SHP77 treated with DMSO at 0.1 percent for 48 hours (cell line): ENCODE results near the gene LRP1B.

Source experiments
- DNase-seq: peaks from one replicate; lab custom pipeline; 2025; lab: John Stamatoyannopoulos, UW

Gene LRP1B

DNA sequence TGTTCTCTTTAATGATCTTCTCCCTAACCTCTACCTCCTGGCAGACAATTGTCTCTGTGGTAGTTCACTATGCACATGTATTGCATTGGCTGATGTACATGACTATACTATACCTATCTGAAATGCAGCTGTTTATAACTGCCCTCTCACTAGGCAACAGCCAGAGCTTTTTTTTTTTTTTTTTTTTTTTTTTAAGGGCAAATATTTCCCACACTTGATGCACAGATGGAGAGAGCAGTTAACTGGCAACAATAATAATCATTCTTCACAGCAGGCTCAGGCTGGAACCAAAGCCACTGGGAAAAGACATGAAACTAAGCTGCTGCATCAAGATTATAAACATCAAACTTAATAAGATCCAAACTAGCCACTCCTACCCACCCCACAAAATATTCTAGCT is 707.7 kb downstream of the LRP1B start:
- no peak for DNase-seq

DNA sequence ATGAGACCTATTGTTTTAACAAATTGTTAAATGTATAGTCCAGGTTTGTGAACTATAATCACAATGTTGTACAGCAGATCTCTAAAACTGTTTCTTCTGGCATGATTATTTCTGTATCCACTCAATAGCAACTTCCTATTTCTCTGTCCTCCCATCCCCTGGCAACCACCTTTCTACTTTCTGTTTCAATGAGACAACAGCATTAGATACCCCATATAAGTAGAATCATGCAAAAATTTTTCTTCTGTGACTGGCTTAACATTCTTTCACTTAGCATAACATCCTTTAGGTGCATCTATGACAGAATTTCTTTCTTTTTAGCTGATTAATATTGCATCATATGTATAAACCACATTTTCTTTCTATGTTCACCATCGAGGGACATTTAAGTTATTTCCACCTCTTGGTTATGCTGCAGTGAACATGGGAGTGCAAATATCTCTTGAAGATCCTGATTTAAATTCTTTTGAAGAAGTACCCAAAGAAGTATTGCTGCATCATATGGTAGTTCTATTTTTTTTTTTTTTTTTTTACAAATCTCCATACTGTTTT is 713.5 kb downstream of the LRP1B start:
- DNase-seq: no peak

DNA sequence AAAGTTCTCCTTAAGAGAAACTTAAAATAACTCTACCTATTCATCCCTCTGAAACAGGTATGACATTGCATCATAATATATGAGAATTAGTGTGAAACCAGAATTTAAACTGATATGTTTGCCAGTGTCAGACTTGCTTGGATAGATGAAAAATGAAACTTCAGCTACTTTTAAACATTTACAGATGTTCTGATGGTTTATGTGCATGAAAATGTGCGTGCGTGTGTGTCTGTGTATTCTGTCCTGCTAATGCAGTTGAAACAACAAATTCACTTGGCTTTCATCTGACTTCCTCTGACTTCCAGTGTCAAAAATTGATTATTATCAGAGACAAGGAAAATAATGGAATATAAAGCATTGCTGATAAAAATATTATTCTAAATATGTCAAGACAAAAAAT is 719.4 kb downstream of the LRP1B start:
- DNase-seq: no peak

DNA sequence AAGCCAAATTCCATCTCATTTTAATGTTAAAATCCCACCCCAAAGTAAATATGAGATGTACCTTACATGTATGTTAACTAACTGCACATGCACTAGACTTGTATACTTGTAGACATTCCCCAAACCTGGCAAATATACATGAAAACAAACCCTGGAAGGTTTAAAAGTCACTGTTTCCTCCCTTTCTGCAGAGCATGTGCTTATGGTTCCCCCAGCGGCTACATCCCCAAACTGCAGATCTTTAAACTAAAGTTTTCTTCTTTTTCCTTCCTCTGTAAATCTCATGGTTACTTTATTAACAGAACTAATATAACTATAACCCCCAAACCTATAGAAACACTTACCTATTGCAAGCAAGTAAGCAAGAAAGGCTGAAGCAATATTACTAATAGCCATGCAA is 731.5 kb downstream of the LRP1B start:
- DNase-seq: no peak

DNA sequence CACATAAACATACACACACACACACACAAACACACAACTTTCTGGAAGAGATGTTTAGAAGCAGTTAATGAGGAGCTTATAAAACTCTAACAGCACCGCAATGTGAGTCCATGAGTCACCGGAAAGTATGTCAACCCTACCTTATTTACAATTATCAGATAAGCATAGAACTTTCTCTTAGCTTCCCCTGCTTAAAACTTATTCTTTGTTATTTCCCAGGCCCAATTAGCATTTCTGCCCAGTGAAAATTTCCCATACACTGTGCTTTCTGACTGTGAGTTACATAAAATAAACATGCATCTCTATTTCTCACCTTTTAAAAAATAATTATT is 737.6 kb downstream of the LRP1B start:
- DNase-seq: no peak

DNA sequence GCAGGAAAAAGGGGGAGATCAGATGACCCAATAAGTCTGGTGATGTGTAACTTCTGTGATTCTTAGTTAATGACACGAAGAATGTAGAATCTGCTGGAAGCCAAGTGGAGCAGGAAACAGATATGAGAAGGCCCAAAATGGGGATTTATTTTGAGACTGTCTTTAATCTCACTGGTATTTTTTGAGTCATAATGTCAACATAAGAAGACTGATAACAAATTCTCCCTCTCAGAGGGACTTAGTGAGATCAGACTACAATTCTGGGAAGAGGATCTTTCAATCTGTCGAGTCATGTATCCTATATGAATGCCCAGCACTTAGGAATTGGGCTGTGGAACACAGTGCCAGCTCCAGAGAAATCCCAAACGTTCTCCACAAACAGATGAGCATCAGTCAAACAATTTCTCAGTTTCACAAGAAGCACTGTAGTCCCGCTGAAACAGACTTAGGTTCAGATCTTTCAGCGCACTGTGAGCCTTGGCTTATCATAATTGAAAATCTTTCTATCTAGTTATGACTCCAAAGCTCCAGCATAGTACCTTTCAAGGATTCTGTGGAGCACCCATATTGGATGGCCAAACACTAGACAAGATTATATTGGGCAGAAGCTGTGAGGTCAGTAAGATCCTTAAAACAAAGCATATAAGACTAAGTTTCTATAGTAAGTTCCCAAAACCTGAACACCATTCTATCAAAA is 738.2 kb downstream of the LRP1B start:
- DNase-seq: no peak

DNA sequence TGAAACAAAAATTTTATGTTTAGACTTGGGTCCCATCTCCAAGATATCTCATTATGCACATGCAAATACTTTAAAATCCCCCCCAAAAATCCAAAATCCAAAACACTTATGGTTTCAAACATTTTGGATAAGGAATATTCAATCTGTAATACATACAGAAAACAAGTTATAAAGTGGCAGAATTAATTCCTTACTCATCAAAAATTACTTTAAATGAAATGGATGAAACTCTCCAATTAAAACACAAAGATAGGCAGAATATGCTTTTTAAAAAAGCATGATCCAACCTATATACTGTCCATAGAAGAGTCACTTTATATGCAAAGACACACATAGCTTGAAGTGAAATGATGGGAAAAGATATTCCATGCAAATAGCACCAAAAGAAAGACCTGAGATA is 744.6 kb downstream of the LRP1B start:
- DNase-seq: no peak

DNA sequence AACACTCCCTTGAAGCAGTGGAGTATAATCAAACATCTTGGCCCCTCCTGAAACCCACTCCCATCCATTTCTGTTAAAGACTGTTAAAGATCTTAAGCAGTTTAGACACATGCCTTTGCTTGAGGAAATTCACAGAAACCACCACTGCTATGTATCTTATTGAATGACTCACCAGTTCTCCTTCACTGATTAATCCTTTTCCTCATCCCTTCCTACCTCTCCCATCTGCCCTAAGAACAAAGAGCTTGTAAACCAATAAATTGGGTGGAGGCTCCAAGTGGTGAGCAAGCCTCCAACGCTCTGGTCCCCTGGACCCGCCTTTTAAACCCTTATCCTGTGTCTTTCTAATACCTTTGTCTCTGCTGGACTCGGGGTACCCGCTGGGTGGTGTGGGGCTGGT is 746.1 kb downstream of the LRP1B start:
- no peak for DNase-seq

DNA sequence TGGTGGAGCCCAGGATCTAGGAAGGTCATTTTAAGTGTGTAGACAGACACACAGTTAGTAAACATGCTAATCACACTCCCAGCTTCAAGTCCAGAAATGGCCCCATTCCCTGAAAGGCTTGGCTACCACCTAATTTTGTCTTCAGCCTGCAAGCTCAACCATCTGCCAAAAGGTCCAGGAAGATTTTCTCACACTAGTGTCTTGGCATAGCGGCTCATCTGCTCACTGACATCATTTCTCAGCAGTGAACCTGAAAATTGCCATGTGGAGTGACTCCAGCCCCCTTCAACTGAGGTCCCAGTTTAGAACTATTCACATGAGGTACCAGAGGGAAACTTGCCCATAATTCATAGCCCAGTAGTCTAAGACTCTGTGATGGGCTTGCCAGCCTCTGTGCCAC is 748.9 kb downstream of the LRP1B start:
- DNase-seq: no peak

DNA sequence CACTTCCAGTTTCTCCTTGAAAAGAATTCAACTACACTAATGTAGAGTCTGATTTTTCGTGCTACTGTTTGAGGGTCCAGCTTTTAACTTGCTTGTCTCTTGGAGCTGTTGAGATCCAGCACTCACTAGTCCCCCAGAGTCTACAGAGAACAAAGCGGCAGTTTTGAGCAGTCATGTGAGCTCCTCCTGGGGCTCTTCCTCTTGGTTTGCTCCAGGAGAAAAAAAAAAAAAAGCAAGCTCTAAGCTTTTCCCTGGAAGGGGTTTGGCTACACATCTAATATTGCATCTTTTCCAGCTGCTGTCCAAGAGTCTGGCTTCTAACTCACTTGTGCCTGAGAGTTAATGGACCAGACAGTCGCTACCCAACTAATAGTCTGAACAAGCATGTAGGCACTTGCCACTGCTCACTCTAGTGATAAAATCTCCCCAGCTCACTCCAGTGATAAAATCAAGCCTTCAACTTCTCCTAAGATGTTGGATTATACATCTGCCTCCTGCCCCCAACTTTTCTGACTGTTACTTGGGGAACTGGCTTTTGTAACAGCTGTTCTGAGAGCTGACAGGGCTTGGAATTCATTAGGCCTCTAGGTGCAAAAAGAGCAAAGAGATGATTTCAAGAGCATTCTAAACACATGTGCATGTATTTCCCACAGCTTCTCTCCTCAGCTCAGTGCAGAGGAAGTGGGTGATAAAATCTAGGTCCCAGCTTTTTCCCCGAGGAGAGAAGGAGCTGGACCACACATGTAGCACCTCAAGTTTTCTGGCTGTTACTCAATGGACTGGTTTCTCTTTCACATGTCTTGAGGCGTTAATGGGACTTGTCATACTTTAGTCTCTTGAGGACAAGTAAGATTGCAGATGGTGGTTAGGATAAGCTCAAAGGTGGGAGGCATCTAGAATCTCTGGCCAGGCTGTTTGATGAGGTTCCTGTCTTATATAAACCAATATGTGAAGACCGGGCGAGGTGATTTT is 750.5 kb downstream of the LRP1B start:
- DNase-seq: no peak

DNA sequence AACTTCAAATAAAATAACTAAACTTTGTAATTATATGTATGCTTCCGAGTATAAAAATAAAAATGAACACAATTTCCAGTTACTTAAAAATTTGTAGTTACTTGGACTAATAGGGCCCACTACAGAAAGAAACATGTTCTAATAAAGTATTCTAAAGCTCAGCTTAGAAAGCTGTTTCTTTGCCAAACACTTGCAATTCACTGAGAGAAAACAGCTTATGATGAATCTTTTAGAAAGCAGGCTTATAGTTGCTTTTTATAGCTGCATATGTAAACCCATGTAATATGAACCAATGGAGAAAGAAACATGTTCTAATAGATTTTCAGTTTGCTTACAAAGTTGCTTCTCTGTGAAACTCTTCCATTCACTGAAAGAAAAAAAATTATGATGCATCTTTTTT is 766.0 kb downstream of the LRP1B start:
- DNase-seq: no peak

DNA sequence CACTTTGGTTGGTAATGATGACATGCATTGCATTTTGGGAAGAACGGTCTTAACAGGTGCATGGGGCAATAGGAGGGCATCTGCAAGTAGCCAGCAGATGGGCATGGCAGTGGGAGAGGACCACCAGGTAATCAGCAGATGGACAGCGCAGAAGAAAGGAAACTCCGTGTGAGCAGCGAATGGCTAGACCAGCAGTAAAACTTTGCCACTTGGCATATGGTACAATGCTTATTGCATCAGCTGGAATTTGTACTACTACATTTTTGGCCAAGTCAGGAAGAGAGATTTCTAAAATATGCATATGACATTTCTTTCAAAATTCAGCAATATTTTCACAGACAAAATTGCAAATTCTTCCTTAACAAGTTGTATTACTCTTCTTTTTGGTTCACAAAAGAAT is 768.5 kb downstream of the LRP1B start:
- no peak for DNase-seq

DNA sequence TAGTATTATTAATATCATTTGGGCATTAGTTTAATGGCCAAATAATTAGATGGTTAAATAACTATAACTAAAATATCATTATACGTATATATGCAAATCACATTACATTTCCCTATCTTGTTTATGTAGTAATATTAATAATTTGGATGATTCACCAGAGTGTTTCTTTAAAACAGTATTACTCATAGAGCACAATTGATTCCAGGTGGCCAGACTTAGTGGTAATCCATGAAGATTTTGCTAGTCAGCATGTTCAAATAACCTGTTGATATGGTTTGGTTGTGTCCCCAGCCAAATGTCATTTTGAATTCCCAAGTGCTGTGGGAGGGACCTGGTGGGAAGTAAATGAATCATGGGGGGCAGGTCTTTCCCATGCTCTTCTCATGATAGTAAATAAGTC is 782.3 kb downstream of the LRP1B start:
- no peak for DNase-seq

DNA sequence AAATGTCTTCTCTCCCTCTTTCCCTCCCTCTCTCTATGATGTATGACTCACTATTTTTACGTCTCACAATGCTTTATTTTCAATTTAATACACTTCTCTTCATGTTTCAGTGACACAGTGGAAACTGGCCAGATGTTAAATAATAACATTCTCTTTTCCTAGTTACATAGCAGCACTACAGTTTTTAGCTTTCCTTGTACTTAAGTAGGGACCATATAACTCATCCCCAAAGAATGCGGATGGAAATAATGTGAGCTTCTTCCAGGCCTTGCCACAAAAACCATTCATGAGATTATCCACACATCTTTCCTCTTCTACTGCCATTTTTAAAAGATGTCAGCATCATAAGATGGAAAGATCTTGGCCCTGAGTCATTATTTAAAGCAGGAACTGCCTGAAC is 789.4 kb downstream of the LRP1B start:
- no peak for DNase-seq

DNA sequence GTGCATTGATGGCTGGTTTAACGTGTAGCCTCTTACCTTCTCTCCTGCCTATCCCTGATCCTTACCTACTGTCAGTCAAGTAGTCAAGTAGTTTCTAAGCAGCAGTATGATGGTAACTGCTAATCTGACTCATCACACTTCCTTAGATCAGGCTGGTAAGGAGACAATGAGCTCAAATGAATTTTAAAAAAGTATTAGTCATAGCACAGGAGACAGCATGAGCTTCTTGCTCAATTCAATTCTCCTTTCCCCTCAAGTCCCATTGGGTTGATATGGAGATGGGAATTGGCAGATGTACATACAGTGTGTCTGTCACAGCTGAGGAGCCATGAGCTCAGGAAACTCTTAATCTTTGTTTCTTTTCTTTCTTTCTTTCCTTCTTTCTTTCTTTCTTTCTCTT is 799.7 kb downstream of the LRP1B start:
- no peak for DNase-seq

DNA sequence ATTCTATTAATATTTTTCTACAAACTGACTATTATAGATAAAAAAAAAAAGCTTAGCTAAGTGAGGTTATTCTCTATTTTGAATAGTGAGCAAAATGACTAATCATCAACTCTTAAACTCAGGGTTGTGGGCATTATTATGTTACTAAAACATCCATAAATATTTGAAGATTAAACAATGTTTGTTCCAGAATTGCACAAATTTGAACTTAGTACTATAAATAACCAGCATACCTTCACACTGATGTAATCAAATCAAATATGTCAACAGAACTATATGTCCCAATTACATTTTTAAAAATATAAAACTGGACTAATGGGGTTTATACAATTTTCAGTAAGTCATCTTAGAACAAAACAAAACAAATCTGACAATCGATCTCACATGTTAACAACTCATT is 800.9 kb downstream of the LRP1B start:
- DNase-seq: no peak

DNA sequence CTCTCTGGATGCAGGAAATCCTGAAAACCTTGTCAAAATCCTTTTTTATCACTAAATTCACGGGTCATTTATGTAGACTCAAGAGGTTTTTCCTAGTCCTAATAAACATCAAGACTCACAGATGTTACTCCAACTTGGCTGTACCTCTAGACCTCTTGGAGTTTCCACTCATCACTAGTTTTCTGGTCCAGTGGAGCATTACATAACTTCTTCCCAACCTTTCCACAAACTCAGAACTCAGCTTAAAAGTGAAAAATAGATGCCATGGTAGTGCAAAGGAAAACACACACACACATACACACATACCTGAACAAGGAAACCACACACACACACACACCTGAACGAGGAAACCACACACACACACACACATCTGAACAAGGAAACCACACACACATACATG is 807.2 kb downstream of the LRP1B start:
- no peak for DNase-seq

DNA sequence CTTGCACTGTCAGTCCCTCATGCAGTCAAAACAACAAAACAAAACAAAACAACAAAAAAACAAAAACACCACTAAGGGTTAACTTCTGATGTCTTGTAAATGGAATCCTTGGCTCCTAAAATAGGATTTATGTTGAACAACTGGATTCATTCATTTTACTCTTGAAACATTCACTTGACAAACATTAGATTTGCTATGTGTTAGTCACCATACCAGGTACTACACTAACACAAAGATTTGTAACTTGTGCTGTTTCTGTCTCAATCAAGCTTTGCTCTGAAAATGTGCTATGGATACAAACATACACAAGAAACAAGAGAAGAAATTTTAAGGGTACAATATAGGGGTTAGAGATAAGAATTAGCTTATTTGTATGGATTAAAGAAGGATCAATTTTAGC is 812.8 kb downstream of the LRP1B start:
- DNase-seq: no peak

DNA sequence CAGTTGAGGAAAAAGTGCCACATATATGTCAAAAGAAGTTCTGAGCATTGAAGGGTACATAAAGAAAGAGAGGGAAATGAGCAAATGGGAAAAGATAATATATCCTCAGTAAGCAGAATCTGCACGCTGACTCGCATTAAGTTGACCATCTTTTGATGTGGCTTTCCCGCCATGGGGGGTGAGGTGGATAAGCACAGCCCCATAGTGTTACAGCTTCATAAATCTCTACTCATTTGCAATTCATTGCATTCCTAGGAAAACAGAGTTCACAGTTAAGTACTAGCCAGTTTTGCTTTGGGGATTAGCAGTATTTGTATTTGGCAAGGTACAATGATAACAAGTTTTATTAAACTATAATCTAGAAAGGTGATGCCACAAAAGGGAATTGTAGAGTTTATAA is 814.2 kb downstream of the LRP1B start:
- DNase-seq: no peak

DNA sequence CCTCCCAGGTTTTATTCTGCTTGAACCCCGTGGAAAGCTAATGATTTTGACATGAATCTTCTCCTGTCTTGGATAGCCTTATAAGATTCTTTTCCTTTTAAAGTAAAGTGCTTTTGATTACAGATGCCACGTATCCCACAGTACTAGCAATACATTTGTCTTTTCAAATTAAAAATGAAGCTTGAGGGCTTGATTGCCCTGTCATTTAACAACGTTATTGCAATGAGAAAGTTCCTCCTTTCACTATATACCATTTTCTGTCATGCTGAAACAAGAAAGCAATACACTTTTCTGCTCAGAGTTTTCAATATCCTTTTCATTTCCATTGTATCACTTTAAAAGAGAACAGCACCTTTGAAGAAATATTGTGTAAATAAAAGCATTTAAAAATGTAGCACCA is 814.7 kb downstream of the LRP1B start:
- DNase-seq: no peak

DNA sequence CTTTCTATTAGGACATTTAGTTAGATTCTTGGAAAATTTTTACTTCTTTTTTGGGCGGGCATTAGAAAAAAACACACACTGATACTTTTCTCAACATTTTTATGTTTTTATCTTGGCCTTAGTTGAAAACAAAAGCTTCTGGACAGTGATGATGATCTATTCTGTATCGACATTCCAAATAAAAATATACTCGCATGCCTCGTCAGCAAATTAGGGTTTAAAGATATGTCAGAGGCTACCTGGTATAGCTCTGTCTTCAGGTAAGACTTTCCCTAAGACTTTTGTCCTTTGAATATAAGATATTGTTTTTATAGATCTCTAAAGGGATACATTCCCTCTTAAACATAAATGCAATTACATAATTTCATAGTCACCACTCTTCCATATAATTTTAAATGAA is 816.8 kb downstream of the LRP1B start:
- no peak for DNase-seq

DNA sequence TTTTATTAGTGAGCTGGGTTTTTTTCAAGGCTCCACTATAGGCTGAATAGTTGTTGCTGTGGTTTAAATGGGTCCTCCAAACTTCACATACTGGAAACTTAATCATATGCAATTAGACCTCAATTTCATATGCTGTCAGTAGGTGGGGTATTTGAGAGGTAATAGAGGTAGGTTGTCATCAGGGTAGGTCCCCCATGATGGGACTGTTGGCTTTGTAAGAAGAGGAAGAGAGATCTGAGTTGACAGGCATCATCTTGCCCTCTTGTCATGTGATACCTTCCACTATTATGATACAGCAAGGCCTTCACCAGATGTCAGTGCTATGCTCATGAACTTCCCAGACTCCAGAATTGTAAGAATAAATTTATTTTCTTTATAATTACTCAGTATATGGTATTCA is 819.4 kb downstream of the LRP1B start:
- DNase-seq: no peak

DNA sequence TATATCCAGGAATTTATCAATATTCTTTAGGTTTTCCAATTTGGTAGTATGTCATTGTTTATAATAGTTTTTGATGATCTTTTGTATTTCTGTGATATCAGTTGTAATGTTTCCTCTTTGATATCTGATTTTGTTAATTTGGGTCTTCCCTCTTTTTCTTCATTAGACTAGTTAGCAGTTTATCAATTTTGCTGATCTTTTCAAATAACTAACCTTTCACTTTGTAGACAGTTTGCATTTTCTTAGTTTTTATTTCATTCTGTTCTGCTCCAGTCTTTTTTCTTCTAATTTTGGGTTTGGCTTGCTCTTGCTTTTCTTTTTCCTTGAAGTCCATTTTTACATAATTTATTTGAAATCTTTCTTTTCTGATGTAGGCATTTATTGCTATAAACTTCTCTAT is 824.4 kb downstream of the LRP1B start:
- no peak for DNase-seq
